SU-DHL-6 (cell line): Measurements from ENCODE around the gene GPR84.

ENCODE experiments used
- CTCF ChIP-seq: fragments of 200-600 bp; sonication (generic); IDR thresholded peaks from one replicate; pipeline ENCODE4 v1.5.1; 2017; ENCODE audit warnings: antibody characterized with exemption, mild to moderate bottlenecking, low read length, moderate library complexity; ENCODE audit not compliant: insufficient read depth, poor library complexity, severe bottlenecking
- EZH2phosphoT487 ChIP-seq: fragments of 200-600 bp; sonication (generic), shearing (Covaris generic); conservative IDR thresholded peaks from 2 replicates; pipeline ENCODE4 v1.6.1; 2018; ENCODE audit warnings: mild to moderate bottlenecking, antibody characterized with exemption, low read length, moderate library complexity, mixed read lengths

DNA sequence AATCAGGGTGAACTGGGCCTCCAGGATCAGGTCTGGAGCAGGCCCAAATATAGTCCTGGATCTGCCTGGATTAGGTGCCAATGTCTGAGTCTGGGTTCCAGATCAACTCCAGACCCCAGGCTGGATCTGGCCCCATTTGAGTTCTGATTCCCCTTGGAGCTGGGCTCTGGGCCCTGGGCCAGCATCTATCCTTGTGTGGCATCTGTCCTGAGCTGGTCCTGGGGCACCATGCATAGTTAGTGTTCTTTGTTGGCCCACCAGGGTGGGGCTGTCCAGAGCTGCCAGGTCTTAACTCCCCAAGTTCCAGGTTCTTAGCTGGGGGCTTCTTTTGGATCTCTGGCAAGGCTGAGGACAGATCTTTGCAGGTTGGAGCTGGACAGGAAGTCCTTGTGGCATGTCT lies 31.3 kb upstream of the GPR84 start:
- TF ChIP-seq CTCF: no peak
- no peak for TF ChIP-seq EZH2phosphoT487
